Prostate gland (tissue), 2 donors: ENCODE data around the gene DCC.

Experiments
- CTCF ChIP-seq, 4 experiments: fragments of 200-600 bp in 2 of 4; fragments of 450-650 bp in 2 of 4; sonication (generic) in 2 of 4; IDR thresholded peaks; 1 replicate in 3 of 4; 2 replicates in 1 of 4; pipeline ENCODE4 v1.5.1; 2016 to 2019; ENCODE audit warnings: antibody characterized with exemption in 4 of 4, mild to moderate bottlenecking in 2 of 4, moderate library complexity in 2 of 4
- POLR2AphosphoS5 ChIP-seq: sonication (generic); formaldehyde crosslinking; IDR thresholded peaks from one replicate; pipeline ENCODE4 v1.6.1; 2017; ENCODE audit warnings: antibody characterized with exemption

GRCh38 chr18:52341608-52342381, 1.8 kb downstream of the DCC start:
- TF ChIP-seq POLR2AphosphoS5 (no peak), CTCF (IDR thresholded peaks at IDR 0.05) (no peak)
